Effector memory CD8-positive, alpha-beta T cell (primary cell): ENCODE data around the gene PLEKHG1.

Source experiments
- ATAC-seq: fragments of 150-1000 bp; cut with Tn5 transposase; replicated peaks from 2 replicates; pipeline ENCODE4 v1.10.0; 2021; ENCODE audit warnings: mild to moderate bottlenecking, moderate library complexity
- DNase-seq, 3 experiments: peaks; one replicate each; pipeline ENCODE4 v3.0.0; 2021
- H3K27ac Mint-ChIP-seq, 2 donors: one replicate each; pipeline ENCODE4 v1.8.0; 2022; ENCODE audit warnings: mild to moderate bottlenecking in 2 of 2, mixed read lengths in 2 of 2, moderate library complexity in 2 of 2
- H3K27me3 Mint-ChIP-seq, 2 donors: one replicate each; pipeline ENCODE4 v1.8.0; 2022; ENCODE audit warnings: mixed read lengths in 2 of 2
- H3K36me3 Mint-ChIP-seq: one replicate; pipeline ENCODE4 v1.8.0; 2022; ENCODE audit warnings: mild to moderate bottlenecking, moderate library complexity, mixed read lengths; ENCODE audit not compliant: insufficient read depth
- H3K4me1 Mint-ChIP-seq, 2 donors: one replicate each; pipeline ENCODE4 v1.8.0; 2022; ENCODE audit warnings: low read depth in 2 of 2, mixed read lengths in 2 of 2
- H3K4me3 Mint-ChIP-seq, 2 donors: one replicate each; pipeline ENCODE4 v1.8.0; 2022; ENCODE audit warnings: mild to moderate bottlenecking in 2 of 2, mixed read lengths in 2 of 2, moderate library complexity in 2 of 2
- H3K9me3 Mint-ChIP-seq, 2 donors: one replicate each; pipeline ENCODE4 v1.8.0; 2022; ENCODE audit warnings: mixed read lengths in 2 of 2

The PLEKHG1 gene

DNA sequence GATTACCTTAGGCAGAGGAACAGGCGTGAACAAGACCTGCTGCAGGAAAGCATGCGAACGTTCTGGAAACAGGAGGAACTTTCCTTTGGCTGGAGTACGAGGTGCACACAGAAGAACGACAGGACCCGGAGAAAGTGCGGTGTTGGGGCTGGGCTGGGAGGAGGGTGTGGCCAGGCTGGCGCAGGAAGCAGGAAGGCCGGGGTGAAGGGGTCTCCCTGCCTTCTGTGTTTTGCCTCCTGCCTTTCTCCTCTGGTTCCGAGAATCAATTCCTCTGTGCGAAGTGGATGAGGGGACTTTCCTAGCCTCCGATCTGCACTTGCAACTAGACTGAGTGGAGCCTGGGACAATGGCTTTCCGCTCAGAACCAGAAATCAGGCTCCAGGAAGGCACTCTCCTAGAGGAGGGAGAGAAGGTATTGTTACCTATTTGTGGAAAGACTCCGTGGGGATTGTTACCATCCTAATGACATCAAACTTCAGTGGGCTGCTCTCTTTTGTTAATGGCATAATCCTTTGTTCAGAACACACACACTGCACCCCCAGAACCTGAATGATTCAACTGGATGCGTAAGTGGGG, 22.9 kb upstream of the PLEKHG1 start:
- Mint-ChIP-seq H3K36me3 (peaks cover 5% of the 10 kb centered on the region), H3K9me3 (no peaks in the 10 kb centered on the region), H3K4me1 (no peaks in the 10 kb centered on the region), H3K4me3 (no peak overlapping the region), H3K27me3 (peaks cover 42 to 72% of the 10 kb centered on the region in 2 donors), H3K27ac (no peak overlapping the region)
- DNase-seq (no peak), ATAC-seq (no peak)

DNA sequence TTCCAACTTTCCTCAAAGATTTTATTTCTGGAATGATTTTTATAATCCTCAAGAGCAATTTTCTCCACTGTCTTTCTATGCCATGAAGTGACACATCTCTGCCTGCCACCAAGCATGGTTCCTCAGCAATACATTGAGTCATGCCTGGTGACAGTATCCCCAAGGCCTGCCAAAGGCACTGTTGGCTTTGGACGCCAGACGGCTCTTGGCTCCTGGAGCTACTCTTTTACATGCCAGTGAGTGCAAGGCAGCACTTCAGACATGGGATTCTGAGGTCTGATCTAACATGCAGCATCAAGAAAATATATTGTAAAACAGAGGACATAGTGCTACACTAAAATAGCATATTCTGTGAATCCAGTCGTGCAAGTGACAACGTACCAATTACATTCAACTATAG, 20.1 kb upstream of the PLEKHG1 start:
- Mint-ChIP-seq H3K4me3 (no peak overlapping the region), H3K9me3 (peaks cover 0 to 1% of the 10 kb centered on the region in 2 donors), H3K4me1 (no peaks in the 10 kb centered on the region), H3K27ac (no peak overlapping the region), H3K36me3 (peaks cover 5% of the 10 kb centered on the region), H3K27me3 (peaks cover 16 to 62% of the 10 kb centered on the region in 2 donors)
- DNase-seq: no peak
- ATAC-seq: no peak

DNA sequence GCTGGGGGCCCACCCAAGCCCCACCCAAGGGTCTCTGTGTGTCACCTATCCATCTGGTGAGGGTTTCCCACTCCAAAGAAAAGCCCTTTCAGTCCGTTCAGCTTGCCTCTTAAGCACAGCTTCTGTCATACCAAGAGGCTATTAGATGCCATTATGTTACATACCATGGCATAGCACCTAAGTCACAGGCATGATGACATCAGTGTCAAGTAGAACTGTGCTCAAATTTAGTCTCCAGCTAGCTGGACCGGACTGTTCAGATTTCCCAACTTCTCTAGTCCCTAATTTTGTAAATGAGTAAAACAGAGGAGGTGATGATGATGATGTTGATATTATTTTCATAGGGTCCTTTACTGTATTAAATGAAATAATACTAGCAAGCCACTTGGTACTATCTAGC, 19.2 kb upstream of the PLEKHG1 start:
- Mint-ChIP-seq H3K27me3 (peaks cover 16 to 53% of the 10 kb centered on the region in 2 donors), H3K9me3 (peaks cover 0 to 1% of the 10 kb centered on the region in 2 donors), H3K27ac (no peak overlapping the region), H3K4me1 (no peaks in the 10 kb centered on the region), H3K4me3 (no peak overlapping the region), H3K36me3 (peaks cover 2% of the 10 kb centered on the region)
- ATAC-seq (no peak), DNase-seq (no peak)

- Mint-ChIP-seq H3K4me3 (no peak overlapping the region), H3K27ac (no peak overlapping the region), H3K4me1 (no peaks in the 10 kb centered on the region), H3K27me3 (peaks cover 8 to 43% of the 10 kb centered on the region in 2 donors), H3K9me3 (peaks cover 0 to 1% of the 10 kb centered on the region in 2 donors), H3K36me3 (no peaks in the 10 kb centered on the region)
- no peak for DNase-seq
- no peak for ATAC-seq
These were observed 15.6 kb upstream of the PLEKHG1 start for GRCh38 chr6:150584065-150584464.

DNA sequence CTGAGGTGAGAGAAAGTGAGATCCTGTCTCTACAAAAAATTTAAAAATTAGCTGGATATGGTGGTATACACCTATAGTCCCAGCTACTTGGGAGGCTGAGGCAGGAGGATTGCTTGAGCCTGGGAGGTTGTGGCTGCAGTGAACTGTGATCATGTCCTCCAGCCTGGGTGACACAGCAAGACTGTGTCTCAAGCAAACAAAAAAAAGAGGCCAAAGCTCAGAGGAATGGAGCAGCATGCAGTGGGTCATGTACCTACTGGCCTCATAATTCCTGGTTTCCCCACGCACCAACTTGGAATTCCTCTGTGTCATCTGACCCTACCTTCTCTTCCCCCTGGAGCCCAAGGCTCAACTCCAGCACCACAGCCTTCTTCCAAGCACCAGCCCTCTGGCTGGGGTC, 15.1 kb upstream of the PLEKHG1 start:
- DNase-seq: no peak
- ATAC-seq: no peak
- Mint-ChIP-seq H3K9me3 (peaks cover 0 to 1% of the 10 kb centered on the region in 2 donors), H3K36me3 (no peaks in the 10 kb centered on the region), H3K4me3 (no peak overlapping the region), H3K27me3 (peaks cover 8 to 39% of the 10 kb centered on the region in 2 donors), H3K4me1 (no peaks in the 10 kb centered on the region), H3K27ac (no peak overlapping the region)

DNA sequence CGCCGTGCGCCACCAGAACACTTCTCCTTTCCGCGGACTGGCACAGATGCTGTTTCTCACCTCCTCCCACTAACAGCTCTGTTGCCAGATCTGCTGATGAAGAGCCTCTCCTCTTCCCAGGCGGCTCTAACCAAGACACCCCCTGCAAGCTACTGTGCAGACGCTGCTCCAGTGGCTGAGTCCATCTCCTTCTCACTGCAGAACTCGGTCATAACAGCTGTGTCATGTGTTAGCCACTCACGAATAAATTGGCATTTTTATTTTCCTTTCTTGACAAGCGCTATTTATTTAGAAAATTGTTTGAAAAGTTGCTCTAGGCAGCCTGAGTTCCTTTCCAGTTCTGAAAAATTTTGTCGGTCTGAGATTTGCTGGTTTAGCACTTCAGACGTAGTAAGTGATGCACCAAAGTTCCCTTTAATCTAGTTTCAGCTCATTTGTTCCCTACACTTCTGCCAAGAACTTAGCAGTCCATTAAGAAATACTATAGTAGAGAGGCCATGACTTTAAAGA, 12.8 kb upstream of the PLEKHG1 start:
- H3K27ac Mint-ChIP-seq: no peak overlapping the region
- no peaks in the 10 kb centered on the region for H3K4me1 Mint-ChIP-seq
- no peaks in the 10 kb centered on the region for H3K36me3 Mint-ChIP-seq
- peaks cover 14 to 39% of the 10 kb centered on the region in 2 donors for H3K27me3 Mint-ChIP-seq
- ATAC-seq (no peak), DNase-seq (no peak)
- no peak overlapping the region for H3K4me3 Mint-ChIP-seq
- H3K9me3 Mint-ChIP-seq: peaks cover 0 to 1% of the 10 kb centered on the region in 2 donors

DNA sequence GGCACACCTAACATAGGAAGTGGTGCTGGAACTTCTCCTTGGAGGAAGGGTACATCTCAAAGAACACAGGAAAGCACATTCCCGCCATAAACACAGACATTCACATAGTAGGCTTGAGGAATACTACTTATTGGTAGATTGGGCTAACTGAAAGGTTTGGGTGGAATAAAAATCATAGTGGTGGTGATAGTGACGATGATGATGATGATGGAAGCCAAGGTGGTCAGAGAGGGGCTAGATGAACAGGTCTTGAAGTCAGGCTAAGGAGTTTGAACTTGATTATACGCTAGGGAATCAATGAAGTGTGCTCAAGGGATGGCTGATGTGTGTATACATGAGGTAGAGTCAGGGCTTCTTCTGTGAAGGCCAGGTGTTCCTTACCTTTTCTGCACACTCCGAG, 12.0 kb upstream of the PLEKHG1 start:
- no peaks in the 10 kb centered on the region for H3K4me1 Mint-ChIP-seq
- no peak for DNase-seq
- no peak for ATAC-seq
- no peak overlapping the region for H3K4me3 Mint-ChIP-seq
- peaks cover 19 to 46% of the 10 kb centered on the region in 2 donors for H3K27me3 Mint-ChIP-seq
- H3K9me3 Mint-ChIP-seq: peaks cover 0 to 1% of the 10 kb centered on the region in 2 donors
- no peaks in the 10 kb centered on the region for H3K36me3 Mint-ChIP-seq
- H3K27ac Mint-ChIP-seq: no peak overlapping the region

DNA sequence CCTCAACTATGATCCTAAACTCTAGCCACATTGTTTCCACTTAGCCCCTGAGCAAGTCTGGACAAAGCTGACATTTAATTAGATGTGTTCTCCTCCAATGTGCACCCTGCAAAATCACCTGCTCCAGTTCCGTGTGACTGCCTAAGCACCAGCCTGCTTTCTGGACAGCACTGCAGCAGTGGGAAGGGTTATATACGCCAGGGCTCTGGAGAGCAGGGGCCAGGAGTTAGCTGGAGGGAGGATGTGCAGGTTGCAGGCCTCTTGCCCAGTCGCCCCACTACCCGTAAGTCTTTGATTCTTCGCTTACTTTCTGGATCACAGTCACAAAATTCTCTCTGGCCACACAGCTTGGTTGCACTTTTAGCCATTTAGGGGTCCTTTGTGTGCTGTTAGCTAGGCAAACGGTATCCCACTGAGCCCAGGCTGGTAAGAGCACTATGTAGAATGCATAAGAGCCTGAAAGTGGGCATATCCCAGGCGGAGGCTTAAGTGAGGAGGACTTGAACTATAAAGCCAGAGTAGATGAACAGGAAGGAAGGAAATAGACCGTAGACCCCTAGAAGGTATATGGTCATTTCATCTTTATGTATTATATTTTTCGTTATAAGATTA, 10.7 kb upstream of the PLEKHG1 start:
- Mint-ChIP-seq H3K27ac (no peak overlapping the region), H3K9me3 (peaks cover 0 to 1% of the 10 kb centered on the region in 2 donors), H3K4me1 (no peaks in the 10 kb centered on the region), H3K27me3 (peaks cover 19 to 37% of the 10 kb centered on the region in 2 donors), H3K4me3 (no peak overlapping the region), H3K36me3 (no peaks in the 10 kb centered on the region)
- DNase-seq (no peak), ATAC-seq (no peak)

DNA sequence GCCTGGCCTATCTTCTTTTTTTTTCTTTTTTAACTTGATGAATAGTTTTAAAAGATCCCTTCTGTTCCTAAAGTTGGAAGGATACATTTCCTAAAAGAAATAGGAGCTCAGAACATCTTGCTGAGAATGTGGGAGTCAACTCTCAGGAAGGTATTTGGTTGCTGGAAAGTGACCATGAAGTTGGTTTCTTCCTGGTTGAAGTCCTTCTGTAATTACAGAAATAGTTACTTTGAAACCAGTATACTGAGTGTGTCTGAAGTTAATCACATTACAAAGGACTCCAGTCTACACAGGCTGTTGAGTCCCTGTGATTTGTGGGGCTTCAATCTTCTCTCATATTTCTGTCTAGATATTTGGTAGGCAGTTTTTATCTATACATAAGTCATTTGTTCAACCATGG, 9.8 kb upstream of the PLEKHG1 start:
- Mint-ChIP-seq H3K9me3 (no peaks in the 10 kb centered on the region), H3K36me3 (no peaks in the 10 kb centered on the region), H3K27me3 (peaks cover 19 to 32% of the 10 kb centered on the region in 2 donors), H3K27ac (no peak overlapping the region), H3K4me1 (no peaks in the 10 kb centered on the region), H3K4me3 (no peak overlapping the region)
- ATAC-seq (no peak), DNase-seq (no peak)

DNA sequence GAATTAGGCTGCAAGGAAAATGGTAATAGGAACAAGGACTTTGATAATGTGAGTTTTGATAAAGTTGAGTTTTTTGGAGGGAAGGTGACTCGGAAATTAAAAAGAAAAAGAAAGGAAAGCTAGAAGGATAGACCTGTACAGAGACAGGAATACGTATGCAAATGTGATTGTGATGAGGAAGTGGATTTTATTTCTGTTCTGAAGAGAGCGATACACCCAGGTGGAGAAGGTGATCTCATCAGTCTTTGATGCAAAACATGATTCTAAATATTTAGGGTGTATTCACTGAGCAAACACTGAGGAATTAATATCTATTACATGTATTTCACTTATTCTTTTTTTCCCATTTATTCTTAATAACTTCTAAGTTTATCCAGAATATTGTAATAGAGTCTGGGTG, 9.2 kb upstream of the PLEKHG1 start:
- no peak for DNase-seq
- peaks cover 19 to 32% of the 10 kb centered on the region in 2 donors for H3K27me3 Mint-ChIP-seq
- H3K4me1 Mint-ChIP-seq: no peaks in the 10 kb centered on the region
- ATAC-seq: no peak
- no peak overlapping the region for H3K4me3 Mint-ChIP-seq
- no peaks in the 10 kb centered on the region for H3K36me3 Mint-ChIP-seq
- H3K9me3 Mint-ChIP-seq: no peaks in the 10 kb centered on the region
- H3K27ac Mint-ChIP-seq: no peak overlapping the region

- Mint-ChIP-seq H3K4me1 (no peaks in the 10 kb centered on the region), H3K27ac (no peak overlapping the region), H3K4me3 (no peak overlapping the region), H3K27me3 (peaks cover 11 to 22% of the 10 kb centered on the region in 2 donors), H3K9me3 (no peaks in the 10 kb centered on the region), H3K36me3 (no peaks in the 10 kb centered on the region)
- DNase-seq (no peak), ATAC-seq (no peak)
These were observed 7.2 kb upstream of the PLEKHG1 start for GRCh38 chr6:150592377-150592995.

- Mint-ChIP-seq H3K27ac (no peak overlapping the region), H3K36me3 (no peaks in the 10 kb centered on the region), H3K27me3 (peaks cover 11 to 24% of the 10 kb centered on the region in 2 donors), H3K4me1 (no peaks in the 10 kb centered on the region), H3K4me3 (no peak overlapping the region), H3K9me3 (no peaks in the 10 kb centered on the region)
- ATAC-seq: no peak
- no peak for DNase-seq
These were observed 6.6 kb upstream of the PLEKHG1 start for GRCh38 chr6:150593119-150593518.

GRCh38 chr6:150596439-150596838, 3.2 kb upstream of the PLEKHG1 start:
- H3K4me3 Mint-ChIP-seq: no peak overlapping the region
- H3K27me3 Mint-ChIP-seq: peaks cover 4 to 32% of the 10 kb centered on the region in 2 donors
- no peak overlapping the region for H3K27ac Mint-ChIP-seq
- peaks cover 8% of the 10 kb centered on the region for H3K36me3 Mint-ChIP-seq
- DNase-seq: no peak
- ATAC-seq: no peak
- peaks cover 12 to 13% of the 10 kb centered on the region in 2 donors for H3K4me1 Mint-ChIP-seq
- no peaks in the 10 kb centered on the region for H3K9me3 Mint-ChIP-seq

- peaks cover 0 to 25% of the 10 kb centered on the region in 2 donors for H3K27me3 Mint-ChIP-seq
- DNase-seq (no peak), ATAC-seq (no peak)
- peaks cover 8% of the 10 kb centered on the region for H3K36me3 Mint-ChIP-seq
- H3K4me1 Mint-ChIP-seq: peaks cover 13 to 16% of the 10 kb centered on the region in 2 donors
- no peaks in the 10 kb centered on the region for H3K9me3 Mint-ChIP-seq
- peak overlapping the region in 1 of 2 donors; percentile 81 for H3K4me3 Mint-ChIP-seq
- H3K27ac Mint-ChIP-seq: peak overlapping the region in 1 of 2 donors; percentile 97
These were observed 1.3 kb upstream of the PLEKHG1 start for GRCh38 chr6:150598401-150598800.
